IPS DF 4.7 (cell line): Measurements from ENCODE around the gene PAK4.
"Not testable (repeated sequence)": the region's sequence is repeated elsewhere in the genome, so short reads cannot be mapped to it uniquely, and the experiment has no call there.

Experiments used
- DNase-seq: peaks from one replicate; pipeline ENCODE4 v3.0.0-alpha.2; 2013; ENCODE audit warnings: low spot score; ENCODE audit errors: extremely low read depth

Gene PAK4

DNA sequence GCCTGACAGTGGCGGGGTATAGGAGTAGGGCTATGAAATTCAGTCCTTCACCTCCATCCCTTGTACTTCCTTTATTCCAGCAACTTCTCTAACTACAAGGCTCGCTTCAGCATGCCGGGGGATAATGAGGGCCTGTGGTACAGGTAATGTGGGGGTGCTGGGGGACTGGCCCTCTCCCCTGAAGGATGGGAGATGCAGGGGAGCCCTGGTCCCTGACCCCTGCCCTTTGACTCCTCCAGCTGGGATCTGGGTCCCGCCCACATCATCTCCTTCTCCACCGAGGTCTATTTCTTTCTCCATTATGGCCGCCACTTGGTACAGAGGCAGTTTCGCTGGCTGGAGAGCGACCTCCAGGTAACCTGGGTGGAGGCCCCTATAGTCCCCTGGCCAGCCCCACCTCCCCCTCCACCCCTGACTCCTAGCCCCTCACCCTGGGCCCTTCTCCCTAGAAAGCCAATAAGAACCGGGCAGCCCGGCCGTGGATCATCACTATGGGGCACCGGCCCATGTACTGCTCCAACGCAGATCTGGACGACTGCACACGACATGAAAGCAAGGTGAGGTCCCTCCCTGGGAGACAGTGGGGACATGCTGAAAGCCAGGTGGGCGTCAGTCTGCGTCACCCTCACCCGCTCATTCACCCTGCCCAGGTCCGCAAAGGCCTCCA, 25.0 kb upstream of the PAK4 start:
- no peak for DNase-seq

DNA sequence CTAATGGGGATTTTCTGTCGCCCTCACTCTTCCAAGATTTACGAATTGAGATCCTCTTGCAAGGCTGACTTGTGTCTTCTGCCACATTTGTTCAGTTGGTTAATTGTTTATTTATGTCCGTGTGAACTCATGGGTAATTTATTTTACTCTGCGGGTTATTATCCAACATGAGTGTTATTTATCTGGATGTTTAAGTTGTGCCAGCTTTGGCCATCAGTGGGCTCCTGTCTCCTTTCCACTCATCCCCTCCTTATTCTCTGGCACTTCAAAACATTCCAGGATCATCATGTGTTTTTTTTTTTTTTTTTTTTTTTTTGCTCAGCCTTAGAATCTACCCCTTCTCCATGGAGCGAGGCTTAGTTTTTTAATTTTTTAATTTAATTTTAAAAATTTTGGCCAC, 22.4 kb upstream of the PAK4 start:
- DNase-seq: no peak

DNA sequence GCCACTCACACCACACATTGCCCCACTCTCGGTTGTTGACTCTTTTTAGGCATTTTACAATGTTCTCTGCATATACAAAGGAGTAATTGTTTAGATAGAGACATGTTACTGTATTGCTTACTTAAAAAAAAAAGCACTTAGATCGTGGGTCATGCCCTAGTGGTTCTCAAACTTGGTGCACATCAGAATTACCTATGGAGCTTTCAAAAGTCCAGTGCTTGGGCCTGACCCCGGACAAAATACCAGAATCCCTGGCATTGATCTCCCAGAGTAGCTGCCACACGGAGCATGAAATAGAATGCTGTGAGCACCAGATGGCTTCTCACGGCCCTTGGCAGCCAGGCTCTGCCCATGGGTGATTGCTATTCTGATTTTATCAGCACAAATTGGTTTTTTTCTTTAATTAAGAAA, 21.4 kb upstream of the PAK4 start:
- DNase-seq: no peak

DNA sequence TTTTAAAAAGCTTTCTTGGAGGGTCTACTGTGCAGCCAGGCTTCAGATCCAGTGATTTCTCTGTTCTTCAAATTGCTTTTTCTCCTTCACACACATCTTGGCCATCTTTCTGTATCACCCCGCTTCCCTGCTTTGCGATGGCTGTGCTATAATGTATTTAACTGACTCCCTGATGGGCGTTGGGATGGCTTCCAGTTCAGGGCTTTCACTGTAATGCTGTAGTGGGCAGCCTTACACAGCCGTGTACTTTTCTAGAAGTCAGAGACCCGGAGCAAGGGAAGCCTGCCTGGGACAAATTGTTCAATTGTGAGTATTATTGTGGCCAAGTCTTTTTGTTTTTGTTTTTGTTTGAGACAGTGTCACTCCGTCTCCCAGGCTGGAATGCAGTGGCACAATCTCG, 19.4 kb upstream of the PAK4 start:
- DNase-seq: no peak

DNA sequence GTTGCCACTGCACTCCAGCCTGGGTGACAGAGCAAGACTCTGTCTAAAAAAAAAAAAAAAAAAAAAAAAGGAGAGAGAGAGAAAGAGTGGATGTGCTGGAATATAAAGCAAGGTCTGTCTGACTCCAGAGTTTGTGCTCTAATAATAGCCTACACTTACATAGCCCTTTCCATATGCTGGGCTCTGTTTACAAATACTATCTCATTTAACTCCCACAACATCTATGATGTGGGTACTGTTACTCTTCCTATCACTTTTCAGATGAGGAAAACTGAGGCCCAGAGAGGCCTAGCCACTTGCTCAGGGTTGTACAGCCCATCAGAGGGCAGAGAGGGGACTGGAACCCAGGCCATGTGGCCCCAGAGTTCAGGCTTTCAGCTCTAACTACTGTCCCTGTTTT, 15.9 kb upstream of the PAK4 start:
- no peak for DNase-seq

DNA sequence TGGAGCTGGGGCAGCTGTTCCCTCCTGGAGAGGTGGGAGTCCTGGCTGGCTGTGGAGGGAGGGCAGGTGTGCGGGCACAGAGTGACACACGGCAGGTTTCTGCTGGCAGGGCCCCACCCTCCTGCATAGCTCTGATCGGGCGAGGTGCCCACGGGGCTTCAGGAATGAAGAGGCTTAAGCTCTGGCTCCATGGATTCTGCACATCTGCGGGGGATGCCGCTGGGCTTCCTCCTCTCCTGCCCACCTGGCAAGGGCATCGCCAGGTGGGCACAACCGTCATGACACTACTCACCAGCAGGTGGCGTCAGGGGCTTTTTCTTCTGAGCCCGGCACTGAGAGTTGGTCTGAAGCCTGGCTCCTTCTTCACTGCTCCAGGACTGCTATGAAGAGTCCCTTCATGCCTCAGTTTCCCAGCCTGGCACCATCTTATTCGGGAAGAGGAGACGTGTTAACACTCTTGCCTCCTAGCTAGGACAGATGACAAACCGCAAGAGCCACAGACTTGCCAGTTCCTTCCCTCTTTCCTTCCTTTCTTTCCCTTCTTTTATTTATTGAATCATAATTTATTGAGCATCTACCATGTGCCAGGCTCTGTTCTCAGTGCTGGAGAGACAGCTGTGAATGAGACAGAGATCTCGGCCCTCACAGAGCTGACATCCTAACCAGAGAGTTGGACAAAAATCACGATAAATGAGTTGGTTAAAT, 15.2 kb upstream of the PAK4 start:
- DNase-seq: peak; percentile 28

DNA sequence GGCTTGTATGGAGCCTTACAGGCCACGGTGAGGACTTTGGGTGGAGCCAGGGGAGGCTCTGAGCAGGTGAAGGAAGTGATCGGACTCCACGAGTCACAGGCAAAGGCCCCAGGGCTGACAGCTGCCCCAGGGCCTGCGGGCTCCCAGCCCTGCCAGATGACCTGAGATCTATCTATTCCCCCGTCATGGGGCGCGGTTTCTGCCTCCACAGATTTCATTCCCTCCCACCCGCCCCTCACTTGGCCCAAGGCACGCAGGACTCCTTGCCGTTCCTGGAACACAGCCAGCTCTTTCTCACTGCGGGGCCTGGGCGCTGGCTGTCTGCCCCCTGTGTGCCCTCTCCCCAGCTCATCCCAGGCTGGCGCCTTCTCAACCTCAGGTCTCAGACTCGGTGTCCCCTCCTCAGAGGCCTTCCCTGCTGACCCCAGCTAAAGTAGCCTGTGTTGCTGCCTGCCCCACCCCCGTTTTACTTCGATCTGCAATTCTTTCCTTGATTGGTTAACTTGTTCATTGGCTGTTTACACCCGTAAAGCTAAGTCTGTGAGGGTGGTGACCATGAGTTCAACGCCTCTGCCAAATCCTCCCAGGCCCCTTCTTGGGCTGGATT, 13.9 kb upstream of the PAK4 start:
- no peak for DNase-seq

DNA sequence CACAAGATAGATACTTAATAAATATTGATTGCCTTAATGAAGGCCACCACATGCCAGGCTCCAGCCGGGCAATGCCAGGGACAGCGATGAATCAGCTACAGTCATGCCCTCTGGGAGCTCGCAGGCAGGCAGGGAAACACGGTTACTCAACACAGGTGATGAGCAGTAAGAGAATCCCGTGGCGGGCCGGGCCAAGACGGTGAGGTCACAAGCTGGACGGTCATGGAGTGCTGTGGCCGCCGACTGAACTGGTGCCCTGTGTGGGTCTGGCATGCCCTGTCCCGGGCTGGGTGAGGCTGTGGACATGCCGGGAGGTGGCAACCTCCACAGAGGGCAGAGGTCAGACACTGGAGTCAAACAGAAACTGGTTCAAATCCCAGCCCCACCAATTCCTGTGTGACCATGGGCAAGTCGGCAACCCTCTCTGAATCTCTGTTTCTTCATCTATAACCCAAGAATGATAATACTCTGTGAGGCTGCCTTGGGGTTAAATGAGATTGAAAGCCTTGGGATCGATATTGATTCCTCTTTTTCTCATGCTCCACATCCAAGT, 13.2 kb upstream of the PAK4 start:
- no peak for DNase-seq

DNA sequence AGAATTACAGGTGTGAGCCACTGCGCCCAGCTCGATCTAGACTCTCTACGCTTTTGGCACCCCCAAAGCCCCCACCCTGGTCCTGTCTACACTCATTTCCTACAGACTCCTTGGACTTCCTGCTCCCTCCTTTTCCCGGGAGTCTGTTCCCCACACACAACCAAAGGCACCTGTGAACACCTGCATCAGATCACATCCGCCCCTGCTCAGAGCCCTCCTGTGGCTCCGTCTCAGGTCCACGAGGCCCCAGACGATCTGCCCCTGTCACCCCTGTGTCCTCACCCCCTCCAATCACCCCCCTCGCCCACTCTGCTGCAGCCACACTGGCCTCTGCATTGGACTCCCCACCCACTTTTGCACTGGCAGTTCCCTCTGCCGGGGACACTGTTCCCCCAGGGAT, 12.4 kb upstream of the PAK4 start:
- DNase-seq: no peak

DNA sequence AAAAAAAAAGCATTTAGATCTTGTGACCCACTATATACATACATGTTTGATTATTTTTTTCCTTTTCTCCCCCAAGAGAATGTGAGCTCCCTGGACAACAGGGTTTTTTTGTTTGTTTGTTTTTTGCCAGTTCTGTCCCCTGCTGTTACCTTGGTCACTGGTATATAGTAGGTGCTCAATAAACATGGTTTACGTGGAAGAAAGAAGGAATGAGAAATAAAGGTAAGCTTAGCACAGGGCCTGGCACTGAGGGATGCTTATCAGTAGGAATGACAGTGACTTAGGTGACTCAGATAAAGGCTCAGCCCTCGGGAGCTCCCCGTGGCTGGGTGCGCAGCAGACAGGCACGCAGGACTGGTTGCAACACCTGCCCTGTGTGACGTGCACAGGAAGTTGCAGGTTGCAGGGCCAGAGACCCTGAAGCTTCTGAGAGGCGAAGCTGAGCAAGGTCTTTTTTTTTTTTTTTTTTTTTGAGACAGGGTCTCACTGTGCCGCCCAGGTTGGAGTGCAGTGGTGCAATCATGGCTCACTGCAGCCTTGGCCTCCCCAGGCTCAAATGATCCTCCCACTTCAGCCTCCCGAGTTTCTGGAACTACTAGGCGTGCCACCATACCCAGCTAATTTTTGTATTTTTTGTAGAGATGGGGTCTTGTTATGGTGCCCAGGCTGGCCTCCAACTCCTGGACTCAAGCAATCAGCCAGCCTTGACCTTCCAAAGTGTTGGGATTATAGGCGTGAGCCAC, 10.3 kb upstream of the PAK4 start:
- no peak for DNase-seq

DNA sequence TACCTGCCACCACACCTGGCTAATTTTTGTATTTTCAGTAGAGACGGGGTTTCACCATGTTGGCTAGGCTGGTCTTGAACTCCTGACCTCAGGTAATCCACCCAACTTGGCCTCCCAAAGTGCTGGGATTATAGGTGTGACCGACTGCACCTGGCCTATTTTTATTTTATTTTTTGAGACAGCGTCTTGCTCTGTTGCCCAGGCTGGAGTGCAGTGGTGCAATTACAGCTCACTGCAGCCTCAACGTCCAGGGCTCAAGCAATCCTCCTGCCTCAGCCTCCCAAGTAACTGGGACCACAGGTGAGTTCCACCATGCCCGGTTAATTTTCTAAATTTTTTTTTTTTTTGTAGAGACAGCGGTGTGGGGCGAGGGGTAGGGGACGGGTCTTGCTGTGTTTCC, 8.6 kb upstream of the PAK4 start:
- not testable (repeated sequence) for DNase-seq

DNA sequence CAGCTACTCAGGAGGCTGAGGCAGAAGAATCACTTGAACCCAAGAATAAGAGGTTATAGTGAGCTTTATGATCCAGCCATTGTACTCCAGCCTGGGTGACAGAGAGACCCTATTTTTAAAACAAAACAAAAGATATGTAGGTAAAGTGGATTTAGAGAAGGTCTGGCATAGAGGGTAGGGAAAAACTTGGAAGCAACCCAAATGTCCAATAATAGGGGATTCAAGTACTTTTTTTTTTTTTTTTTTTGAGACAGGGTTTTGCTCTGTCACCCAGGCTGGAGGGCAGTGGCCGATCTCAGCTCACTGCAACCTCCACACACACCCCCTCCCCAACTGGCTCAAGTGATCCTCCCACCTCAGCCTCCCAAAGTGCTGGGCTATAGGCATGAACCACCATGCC, 5.8 kb upstream of the PAK4 start:
- no peak for DNase-seq

DNA sequence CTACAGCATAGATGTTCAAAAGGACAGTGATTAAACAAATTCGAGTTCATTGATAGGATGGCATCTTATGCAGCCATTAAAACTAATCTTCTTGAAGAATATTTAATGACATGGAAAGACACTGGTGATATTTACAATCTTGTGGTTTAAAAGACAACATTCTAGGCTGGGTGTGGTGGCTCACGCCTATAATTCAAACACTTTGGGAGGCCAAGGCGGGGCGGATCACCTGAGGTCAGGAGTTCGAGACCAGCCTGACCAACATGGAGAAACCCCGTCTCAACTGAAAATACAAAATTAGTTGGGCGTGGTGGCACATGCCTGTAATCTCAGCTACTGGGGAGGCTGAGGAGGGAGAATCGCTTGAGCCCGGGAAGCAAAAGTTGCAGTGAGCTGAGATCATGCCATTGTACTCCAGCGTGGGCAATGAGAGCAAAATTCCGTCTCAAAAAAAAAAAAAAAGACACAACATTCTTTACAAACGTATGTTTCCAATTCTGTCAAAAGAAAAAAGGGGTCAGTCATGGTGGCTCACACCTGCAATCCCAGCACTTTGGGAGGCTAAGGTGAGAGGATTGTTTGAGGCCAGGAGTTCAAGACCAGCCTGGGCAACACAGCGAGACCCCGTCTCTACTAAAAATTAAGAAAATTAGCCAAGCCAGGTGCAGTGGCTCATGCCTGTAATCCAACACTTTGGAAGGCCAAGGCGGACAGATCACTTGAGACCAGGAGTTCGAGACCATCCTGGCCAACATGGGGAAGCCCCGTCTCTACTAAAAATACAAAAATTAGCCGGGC, 2.5 kb upstream of the PAK4 start:
- no peak for DNase-seq

DNA sequence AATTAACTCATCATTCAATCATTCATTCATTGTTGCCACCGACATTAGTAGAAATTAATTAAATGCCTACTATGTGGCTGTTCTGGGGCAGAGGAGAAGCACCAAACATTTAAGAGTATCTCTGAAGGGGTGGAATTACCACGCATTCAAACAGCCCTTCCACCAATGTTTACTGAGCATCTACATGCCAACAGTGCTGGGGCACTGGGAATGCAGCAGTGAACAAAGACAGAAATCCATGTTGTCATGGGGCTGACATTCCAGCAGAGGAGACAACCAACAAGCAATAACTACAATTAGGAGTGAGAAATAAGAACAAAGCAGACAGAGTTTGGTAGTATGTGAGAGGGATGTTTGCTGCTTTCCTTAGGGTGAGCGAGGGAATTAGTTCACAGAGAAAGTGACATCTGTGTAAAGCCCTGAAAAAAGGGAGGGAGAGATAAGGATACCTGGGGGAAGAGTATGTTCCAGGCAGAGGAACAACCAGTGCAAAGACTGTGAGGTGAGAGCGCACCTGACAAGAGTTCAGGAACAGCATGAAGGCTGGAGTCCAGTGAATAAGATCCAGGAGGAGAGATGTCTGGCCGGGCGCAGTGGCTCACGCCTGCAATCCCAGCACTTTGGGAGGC, 1.3 kb upstream of the PAK4 start:
- DNase-seq: no peak

DNA sequence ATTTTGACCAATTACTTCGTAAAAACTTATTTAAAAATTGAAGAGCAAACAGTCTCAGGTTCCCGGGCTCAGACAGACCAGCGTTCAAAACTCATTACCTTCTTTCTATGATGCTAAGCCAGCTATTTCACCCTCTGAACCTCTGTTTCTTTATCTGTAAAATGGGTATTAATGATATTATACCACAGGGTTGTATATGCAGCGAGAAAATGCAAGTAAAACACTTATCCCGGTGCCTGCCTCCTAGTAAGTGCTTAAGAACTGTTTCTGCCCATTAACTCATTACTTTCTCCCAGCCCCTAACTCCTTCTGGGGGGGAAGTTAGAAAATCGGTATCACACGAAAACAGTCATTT, 410 bp upstream of the PAK4 start:
- no peak for DNase-seq

DNA sequence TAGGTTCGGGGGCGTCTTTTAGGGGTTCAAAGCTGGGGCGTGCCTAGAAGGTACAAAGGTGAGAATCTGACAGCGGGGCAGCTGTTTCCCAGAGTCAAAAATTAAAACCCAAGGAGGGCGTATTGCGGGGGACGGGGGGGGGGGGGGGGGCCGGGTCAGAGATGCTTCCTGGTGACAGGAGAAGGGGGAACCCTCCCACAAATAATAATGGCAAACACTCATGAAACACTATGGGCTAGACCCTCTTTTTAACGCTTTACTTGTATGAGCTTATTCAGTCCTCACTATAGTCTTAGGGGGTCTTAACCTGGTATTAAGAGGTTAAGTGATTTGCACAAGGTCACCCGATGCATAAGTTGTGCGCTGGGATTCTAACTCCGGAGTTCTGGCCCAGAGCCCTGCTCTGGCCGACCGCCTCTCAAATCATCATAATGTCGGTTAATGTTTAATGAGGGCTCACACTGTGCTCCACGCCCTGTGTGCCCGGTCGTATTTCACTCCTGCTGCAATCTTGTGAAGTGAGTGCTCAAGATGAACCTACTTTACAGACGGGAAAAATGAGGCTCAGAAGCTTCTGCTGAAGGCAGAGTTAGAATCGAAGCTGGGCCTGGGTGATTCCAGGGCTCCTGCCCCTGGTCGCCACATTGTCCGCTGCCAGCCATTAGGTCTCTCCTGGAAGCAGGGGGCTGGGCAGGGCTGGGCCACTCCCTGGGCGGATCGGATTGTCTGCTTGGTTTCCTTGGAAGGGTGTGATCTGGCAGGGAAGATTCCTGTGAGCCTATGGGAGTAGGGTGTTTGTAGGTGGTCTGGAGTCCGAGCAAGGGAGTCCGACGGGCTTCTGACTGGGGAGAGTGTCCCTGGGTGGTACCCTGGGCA, 964 bp downstream of the PAK4 start:
- DNase-seq: no peak

DNA sequence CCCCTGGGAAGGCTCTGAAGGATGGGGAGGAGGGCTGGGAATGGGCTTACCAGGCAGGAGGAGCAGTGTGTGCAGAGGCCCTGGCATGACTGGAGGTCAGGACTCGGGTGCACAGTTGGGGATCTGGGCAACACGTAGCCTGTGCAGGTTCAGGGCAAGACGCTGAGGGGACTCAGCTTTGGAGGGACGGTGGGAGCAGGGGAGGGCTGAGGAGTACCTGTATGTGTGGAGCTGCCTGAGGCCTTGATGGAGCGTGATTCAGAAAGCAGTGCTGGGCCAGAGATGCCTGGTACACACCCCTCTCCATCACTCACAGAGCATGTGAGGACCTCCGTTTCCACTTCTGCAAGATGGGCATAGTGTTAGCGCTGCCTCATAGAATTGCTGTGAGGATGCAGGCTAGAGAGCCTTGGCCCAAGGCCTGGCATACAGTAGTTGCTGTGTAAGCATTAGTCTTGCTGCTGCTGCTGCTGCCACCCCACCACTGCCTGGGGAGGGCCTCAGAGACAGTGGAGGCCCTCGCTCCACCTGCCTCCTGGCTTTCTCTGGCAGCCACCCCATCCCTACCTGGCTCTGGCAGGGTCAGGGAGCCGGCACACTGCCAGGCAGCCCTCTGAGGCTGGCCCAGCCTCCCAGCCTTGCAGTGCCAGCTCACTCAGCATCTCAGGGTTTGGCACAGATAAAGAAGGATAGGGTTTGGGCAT, 2.4 kb downstream of the PAK4 start:
- no peak for DNase-seq

DNA sequence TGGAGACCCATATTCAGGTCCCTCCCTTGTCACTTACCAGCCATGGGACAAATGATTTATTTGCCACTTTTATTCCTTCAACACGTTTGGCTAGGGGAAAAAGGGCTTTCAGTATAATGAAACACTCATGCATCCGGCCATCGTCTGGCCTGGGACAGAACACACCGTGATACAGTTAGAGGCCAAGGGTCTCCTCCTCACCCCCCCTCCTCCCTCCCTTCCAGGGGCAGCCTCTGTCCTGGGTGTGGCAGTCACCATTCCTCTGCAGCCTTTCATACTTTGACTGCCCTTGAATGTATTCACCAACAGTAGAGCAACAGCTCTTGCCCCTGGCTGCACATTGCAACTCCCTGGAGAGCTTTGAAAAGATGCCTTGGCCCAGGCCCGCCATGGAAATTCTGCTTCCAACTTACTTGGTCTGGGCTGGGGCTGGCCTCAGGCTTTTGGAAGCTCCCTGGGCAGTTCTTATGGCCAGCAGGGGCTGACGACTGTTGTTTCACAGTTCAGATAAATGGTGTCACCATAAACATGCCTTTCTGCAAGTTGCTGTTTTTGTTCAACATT, 3.0 kb downstream of the PAK4 start:
- no peak for DNase-seq

DNA sequence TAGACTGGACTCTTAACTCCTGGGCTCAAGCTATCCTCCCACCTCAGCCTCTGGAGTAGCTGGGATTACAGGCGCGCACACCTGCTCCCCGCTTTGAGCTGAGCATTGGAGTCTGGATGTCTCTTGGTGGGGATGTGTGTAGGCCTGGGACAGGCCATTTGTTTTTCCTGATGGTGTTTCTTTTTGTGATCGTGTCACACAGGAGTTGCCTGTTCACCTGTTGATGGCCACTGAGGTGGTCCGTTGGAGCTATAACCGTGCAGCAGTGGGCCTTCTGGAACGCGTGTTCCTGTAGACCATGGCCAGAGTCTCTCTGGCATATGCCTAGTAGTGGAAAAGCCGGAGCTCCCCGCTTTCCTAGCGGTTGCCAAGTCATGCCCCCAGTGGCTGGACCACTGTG, 3.5 kb downstream of the PAK4 start:
- no peak for DNase-seq
